Right ventricle myocardium inferior (tissue), 1 donor: ENCODE results near the gene BTN3A1. TPM values are rescaled to one million over a fixed set of nuclear protein-coding genes. Genes with fewer than 3 reads are reported as not detected.
"Not testable (repeated sequence)": the region's sequence is repeated elsewhere in the genome, so short reads cannot be mapped to it uniquely, and the experiment has no call there.

ENCODE experiments used
- ATAC-seq: fragments of 200-7000 bp; cut with Tn5 transposase; one replicate; pipeline ENCODE4 v1.9.1; 2020; ENCODE audit warnings: mild to moderate bottlenecking, moderate library complexity
- DNase-seq: peaks from one replicate; pipeline ENCODE4 v3.0.0; 2021; ENCODE audit errors: missing footprints
- intact Hi-C: fragments of 100-400 bp; cut with DNase I; formaldehyde crosslinking; loops from one replicate; pipeline ENCODE4 v1.11.0; 2022
- total RNA-seq: library from RNA; stranded (reverse); fragmentation: NEBNext Ultra II Directional; extraction: Animal tissue kit (Norgen Biotek cat#: 25700); gene quantifications from one replicate; pipeline ENCODE4 v1.2.1, GENCODE V29; 2021
- donor health status: DM: no; HTN: yes; CAD: no; lungs with severe emphysema.

The BTN3A1 gene
- total RNA-seq, 1 donor from 2014 or later = 11.2 TPM

DNA sequence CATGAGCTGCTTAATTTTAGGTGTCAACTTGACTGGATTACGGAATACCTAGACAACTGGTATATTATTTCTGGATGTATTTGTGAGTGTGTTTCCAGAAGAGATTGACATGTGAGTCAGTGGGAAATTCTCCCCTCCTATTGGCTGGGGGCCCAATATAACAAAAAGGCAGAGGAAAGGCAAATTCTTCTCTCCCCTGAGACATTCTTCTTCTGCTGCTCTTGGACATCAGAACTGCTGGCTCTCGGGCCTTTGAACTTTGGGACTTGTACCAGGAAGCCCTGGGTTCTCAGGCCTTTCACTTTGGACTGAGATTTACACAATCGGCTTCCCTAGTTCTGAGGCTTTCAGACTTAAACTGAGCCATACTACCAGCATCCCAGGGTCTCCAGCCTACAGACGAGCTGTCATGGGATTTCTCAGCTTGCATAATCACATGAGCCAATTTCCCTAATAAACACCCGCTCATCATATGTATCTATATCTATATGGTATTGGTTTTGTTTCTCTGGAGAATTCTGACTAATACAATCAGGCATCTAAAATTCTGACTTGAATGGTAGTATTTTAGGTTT, 30.6 kb downstream of the BTN3A1 start:
- DNase-seq (no peak), ATAC-seq (no peak)
- intact Hi-C loops = no loop called here

DNA sequence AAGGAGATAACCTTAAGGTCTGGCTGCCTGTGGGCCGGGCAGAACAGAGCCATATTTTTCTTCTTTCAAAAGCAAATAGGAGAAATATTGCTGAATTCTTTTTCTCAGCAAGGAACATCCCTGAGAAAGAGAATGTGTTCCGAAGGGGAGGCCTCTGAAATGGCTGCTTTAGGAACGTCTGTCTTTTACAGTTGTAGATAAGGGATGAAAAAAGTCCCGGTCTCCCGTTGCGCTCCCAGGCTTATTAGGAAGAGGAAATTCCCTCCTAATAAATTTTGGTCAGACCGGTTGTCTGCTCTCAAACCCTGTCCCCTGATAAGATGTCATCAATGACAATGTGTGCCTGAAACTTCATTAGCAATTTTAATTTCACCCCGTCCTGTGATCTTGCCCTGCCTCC, 31.6 kb downstream of the BTN3A1 start:
- ATAC-seq, intact Hi-C loops, DNase-seq: not testable (repeated sequence)

DNA sequence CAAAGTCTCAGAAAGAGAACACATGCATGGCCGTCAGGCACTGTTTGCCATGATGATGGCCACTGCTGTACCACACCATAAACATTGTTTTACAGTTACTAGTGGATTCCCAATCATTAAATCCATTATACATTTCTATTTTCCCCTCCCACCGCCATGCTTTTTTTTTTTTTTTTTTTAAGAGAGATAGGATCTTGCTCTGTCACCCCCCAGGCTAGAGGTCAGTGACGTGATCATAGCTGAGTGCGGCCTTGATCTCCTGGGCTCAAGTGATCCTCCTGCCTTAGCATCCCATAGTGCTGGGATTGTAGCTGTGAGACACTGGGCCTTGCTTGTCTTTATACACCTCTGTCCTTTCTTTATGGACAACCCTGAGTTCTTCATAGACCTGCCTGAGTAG, 33.9 kb downstream of the BTN3A1 start:
- ATAC-seq = no peak
- intact Hi-C loops = no loop called here
- no peak for DNase-seq

DNA sequence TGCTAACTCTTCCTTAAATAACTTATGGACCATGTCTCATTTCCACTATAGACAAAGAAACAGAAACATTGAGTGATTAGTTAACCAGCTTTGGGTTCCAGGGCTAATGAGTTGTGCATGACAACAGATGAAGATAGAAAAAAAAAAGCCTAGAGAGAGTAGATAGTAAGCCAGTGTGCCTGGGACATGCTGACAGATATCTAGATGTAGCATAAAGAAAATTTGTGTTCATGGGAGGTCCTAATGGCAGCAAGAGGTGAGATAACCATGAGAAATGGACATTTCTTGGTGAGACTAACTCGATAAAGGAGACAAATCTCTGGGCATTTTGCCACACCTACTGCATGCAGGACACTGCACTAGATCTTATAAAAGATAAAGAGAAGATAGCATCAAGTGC, 35.5 kb downstream of the BTN3A1 start:
- DNase-seq = no peak
- no peak for ATAC-seq
- intact Hi-C loops = no loop called here

DNA sequence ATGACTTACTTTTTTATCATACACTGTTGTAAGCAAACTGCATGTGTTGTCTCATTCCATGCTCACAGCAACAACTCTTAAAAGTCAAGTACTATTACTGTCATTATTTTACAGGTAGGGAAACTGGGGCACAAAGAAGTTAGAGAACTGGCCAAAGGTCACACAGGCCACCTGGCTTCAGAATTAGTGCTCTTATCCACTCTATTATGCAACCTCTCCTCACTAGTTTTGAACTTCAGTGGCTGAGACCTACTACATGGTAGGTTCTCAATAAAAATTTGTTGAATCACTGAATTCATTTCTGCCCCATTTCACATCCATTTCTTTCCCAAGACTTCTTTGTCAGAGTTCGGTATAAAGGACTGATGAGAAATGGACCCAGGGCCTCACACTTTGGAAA, 35.9 kb downstream of the BTN3A1 start:
- no peak for ATAC-seq
- no peak for DNase-seq
- intact Hi-C loops = no loop called here

DNA sequence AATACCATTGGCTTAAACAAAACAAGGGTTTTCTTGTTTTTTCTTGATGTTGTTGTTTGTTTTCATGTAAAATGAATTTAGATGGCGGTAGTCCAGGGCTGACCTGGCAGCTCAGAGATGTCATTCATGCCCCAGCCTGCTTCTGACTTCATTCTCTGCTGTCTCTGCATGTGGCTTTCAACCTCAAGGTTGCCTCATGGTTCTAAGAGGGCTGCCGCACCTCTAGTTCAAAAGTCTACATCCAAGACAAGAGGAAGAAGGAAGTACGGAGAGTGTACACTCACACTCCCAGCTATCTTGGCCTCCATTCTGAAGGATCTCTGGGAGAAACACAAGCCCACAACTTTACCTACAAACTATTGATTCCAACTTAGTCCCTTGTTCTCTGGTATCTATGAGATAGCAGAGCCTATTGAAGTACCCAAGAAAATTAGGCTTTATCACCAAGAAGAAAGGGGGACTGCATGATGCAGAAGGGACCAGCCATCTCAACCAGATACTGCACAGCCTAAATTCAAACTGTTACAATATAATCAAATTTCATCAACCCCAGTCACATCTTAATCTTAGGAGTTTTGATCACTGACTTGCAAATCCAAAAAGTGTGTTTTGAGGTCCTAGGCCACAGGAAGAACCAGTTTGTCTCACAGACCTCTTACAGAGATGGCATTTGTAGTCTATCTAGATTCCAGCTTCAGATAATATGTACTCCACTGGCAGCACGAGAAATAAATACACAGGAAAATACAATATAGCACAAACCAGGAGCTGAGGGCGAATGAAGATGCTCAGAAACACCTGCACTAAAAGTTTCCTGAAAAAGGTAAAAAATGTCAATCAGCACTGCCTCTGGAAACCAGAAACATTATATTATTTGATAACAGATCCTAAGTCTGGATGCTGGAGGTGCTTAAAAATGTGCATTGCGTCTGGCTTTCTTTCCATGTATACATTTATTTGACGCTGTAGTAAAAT, 37.4 kb downstream of the BTN3A1 start:
- no peak for DNase-seq
- intact Hi-C loops = no loop called here
- no peak for ATAC-seq

DNA sequence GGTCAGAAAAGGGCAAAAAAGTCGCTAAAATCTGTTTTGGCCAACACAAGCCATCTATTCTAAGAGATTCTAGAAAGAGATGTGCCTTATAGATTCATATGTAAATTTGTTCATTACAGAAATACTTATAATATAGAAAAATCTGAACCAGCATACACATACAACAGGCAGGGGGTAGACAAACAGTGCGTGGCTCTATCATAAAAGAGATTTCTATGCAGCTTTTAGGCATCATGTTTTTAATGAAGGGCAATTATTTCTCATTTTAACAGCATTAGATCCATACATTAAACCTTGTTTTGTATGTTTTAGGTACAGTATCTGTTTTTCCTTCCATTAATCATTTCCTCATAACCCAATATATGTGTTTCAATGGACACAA, 38.9 kb downstream of the BTN3A1 start:
- no peak for DNase-seq
- intact Hi-C loops = no loop called here
- ATAC-seq = no peak

DNA sequence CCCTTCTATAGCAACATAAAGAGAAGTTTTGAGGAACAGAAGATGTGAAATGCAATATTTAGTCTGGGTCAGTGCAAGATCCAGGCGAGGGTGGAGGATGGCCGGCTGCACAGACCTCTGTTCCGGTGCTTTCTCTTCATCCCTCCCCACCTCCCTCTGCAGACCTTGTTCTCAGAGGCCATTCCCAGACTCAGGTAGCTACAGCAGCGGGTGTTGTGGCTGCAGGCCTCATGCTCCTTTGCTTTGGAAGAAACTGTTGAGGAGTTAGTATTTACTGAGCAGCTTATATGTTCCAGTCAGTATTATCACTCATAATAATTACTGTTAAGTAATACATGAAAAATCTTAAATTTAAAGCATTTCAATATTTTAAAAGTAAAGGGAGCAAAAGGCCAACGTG, 39.9 kb downstream of the BTN3A1 start:
- DNase-seq = no peak
- intact Hi-C loops = no loop called here
- no peak for ATAC-seq

DNA sequence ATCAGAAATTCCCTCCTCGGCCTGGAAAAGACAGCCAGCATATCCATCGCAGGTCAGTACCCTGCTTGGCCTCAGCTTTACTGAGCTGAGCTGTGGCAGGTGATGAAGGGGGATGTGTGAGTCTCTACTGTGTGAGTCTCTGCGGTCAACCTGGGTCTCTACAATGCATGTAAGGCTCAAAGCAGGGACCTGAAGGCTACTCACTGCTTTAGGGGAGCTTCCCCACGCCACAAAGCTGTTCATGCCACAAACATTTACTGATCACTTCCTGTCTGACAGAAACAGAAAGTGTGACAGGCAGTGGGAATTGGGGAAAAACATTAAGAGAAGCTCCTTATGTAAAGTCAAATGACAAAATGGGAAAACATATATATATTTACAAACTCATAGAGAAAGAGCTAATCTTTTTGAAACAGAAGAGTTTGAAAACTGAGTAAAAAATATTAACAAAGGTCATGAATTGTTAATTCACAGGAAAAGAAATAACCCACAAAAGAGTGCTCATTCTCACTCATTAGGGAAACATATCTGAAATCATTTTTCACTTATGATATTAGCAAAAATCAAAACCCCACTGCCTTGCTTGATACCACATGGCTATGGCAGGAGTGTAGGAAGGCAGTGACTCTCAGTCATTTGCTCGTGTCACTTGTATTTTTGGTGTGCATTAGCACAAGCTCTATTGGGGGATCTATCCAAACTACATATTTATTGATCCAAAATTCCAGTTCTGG, 44.0 kb downstream of the BTN3A1 start:
- intact Hi-C loops = loop anchor here (2.0 kb wide), 1 partner anchor 73 kb away; no protein-coding TSS in a partner anchor
- DNase-seq = no peak
- no peak for ATAC-seq

DNA sequence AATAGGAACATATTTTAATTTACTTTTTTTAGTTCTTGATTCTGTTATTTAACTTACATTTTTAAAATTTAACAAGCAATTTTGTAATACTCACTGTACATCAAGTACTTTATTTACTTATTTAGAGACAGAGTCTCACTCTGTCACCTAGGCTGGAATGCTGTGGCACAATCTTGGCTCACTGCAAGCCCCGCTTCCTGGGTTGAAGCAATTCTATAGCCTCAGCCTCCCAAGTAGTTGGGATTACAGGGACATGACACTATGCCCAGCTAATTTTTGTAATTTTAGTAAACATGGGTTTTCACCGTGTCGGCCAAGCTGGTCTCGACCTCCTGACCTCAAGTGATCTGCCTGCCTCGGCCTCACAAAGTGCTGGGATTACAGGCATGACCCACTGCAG, 45.2 kb downstream of the BTN3A1 start:
- ATAC-seq (no peak), DNase-seq (no peak)
- intact Hi-C loops = loop anchor here (2.0 kb wide), 1 partner anchor 72 kb away; no protein-coding TSS in a partner anchor

DNA sequence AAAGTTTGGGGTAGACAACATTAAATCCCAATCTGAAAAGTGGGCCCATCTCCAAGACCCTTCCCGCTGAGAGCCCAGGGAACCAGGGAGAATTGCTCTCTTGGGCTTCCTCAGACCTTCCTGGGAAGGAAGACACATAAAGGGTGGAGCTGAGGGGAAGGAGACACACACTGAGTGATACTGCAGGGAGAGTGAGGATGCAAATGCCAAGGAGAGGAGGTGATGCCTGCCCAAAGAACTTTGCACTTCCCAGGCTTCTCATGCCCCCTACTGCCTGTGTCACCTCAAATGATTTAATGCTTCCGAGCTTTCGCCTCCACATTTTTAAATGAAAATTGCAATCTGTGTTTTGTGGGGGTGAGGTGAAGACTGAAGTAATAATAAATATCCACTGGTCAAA, 48.2 kb downstream of the BTN3A1 start:
- intact Hi-C loops = no loop called here
- no peak for ATAC-seq
- no peak for DNase-seq

DNA sequence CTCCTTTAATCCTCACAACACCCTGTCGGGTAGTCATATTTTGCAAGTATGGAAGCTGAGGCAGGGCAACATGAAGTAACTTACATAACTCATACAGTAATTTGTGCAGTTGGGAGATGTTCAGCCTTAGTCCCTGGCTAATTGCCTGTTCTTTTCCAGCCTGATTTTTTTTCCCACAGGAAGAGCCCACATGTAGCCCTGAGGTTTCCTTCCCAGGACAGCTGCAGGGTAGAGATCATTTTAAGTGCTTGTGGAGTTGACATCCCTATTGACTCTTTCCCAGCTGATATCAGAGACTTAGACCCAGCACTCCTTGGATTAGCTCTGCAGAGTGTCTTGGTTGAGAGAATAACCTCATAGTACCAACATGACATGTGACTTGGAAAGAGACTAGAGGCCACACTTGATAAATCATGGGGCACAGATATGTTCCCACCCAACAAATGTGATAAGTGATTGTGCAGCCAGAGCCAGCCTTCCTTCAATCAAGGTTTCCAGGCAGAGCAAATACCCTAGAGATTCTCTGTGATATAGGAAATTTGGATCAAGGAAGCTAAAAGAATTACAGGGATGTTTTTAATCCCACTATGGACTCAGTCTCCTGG, 50.7 kb downstream of the BTN3A1 start:
- intact Hi-C loops = no loop called here

DNA sequence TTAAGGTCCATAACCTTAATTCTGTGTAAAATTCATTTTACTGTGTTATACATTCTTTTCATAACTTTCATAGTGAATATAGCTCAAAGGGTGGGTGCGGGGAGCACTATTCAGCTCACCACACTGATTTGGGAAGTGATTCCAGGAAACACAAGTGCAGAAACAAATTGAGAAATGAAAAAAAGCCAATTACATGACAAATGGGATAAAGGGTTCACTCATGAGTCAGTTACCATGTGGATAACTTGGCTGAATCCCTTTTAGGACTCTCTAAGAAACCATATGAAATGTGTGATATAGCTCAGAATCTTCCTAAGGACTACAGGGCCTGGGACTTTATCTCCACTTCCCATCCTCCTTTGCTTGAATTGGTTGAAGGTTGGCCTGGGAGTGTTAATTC, 52.6 kb downstream of the BTN3A1 start:
- DNase-seq = no peak
- ATAC-seq = no peak
- intact Hi-C loops = no loop called here

More for the DNA sequence above, 50.7 kb downstream of the BTN3A1 start:
- ATAC-seq = no peak
- no peak for DNase-seq

DNA sequence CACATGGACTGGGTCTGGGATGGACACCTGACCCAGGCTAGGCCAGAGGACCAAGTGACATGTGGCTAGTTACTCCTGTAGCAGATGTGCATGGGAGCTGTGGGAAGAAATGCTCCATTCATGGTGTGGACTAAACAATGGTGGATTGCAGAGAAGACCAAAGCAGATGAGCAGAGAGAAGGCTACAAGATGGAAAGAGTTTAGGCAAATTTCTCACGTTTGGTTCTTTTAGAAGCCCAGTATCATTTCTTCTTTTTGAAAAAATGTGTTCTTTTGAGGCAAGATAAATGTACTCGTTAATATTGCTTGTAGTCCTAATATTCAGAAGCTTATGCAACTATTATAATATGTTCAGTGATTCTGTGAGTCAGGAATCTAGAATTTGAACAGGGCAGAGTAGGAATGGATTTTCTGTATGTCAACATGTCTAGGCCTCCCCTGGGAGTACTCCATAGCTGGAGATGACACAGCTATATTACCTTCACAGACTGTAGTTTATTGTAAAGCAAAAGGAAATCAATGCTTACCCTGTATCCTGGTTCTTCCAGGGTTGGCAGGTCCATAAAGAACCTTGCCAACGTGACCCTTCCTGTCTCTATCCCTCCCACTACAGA, 53.4 kb downstream of the BTN3A1 start:
- DNase-seq = no peak
- intact Hi-C loops = no loop called here
- no peak for ATAC-seq

DNA sequence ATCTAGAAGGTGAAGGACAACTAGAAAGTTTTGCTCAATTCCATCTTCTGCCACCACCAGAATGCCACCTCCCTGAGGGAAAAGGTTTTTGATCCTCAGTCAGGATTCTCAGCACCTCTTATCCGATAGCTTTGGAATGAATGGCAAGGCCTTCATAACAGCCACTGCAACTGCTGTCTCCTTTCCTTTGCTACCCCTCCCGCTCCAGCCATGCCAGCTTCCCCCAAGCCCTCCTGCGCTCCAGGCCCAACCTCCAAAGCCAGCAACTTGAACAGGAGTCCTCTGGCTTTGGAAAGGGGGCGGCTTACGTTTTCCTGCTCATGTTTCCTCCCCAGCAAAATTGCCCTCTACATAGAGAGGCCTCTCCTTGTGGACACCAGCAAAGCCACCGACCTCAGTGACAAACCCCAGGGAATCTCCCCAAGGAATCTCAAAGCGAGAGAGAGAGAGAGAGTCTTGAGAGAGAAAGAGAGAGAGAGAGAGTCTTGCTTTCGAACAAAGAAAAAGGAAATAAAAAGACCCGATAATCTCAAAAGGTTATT, 55.3 kb downstream of the BTN3A1 start:
- ATAC-seq (peak; percentile 49), DNase-seq (no peak)
- intact Hi-C loops = no loop called here

DNA sequence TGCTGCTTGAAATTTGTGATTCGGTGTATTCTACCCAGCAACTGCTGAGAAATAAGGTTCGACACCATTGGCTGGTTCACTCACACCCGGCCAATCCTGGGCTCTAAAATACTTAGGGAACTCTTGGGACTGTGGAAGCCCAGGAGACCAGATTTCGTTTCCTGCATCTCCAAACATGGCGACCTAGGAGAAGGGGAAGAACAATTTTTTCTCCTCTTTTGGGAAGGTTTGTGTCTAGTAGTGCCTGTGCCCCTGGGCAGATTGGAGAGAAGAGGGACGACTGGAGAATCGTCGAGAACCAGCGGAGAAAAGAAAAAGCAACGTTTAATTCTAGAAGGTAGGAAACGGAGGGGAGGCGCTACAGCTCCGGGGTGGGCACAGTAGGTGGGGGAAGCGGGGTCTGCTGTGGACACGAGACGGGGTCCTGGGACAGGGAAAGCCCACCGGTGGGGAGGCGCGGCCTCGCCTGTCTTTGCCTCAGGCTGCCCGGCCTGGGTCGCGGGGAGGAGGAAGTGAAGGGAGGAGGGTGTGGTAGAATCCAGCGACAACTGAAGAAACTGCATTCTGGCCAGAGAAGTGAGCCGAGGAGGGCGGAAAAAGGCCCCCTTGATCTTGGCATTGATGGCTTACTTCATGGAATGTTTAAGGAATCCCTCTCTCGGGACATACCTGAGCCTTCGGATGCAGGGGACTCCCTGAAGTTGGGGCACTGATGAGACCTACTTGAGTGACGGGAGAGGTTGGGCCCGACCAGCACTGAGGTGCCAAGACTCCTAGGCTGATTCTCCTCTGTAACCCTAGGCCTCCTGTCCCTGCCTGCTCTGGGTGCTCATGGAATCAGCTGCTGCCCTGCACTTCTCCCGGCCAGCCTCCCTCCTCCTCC, 56.0 kb downstream of the BTN3A1 start, which contains the start of gene BTN2A1:
BTN2A1 (plus strand) TSS at position 150 of the 883 bp plus-strand sequence; CDS start at position 832, 682 bp downstream.
- intact Hi-C loops = no loop called here

DNA sequence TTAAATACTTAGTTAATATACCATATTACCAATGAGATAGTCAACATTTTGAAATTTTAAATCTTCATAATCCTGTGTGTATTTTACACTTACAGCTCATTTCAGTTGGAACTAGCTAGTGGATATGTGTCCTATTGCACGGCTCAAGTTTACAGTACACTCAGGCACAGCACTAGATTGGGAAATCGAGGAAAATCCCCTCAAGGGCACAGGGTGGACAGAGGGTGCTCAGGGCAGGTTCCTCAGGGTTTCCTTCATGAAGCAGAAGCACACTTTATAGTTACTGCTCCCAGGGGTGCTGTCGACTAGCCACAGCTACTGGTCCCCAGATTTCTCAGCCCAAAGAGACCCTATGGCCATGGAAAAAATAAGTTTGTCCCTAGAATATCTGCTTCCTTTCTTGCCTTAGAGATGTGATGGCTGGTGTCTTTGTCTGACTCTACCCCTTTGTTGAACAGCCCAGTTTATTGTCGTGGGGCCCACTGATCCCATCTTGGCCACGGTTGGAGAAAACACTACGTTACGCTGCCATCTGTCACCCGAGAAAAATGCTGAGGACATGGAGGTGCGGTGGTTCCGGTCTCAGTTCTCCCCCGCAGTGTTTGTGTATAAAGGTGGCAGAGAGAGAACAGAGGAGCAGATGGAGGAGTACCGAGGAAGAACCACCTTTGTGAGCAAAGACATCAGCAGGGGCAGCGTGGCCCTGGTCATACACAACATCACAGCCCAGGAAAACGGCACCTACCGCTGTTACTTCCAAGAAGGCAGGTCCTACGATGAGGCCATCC, 57.1 kb downstream of the BTN3A1 start:
- ATAC-seq (no peak), DNase-seq (no peak)
- intact Hi-C loops = no loop called here

More for the DNA sequence above, 56.0 kb downstream of the BTN3A1 start, which contains the start of gene BTN2A1:
- ATAC-seq = peak; percentile 99
- DNase-seq = peak; percentile 86
